GM19438 (cell line): ENCODE measurements around the gene ACTL8.

Experiments used
- ATAC-seq: cut with Tn5 transposase; IDR thresholded peaks from one replicate; pipeline ENCODE4 v1.9.1; 2021; ENCODE audit warnings: low read depth; ENCODE audit not compliant: unreplicated experiment

ACTL8 gene

DNA sequence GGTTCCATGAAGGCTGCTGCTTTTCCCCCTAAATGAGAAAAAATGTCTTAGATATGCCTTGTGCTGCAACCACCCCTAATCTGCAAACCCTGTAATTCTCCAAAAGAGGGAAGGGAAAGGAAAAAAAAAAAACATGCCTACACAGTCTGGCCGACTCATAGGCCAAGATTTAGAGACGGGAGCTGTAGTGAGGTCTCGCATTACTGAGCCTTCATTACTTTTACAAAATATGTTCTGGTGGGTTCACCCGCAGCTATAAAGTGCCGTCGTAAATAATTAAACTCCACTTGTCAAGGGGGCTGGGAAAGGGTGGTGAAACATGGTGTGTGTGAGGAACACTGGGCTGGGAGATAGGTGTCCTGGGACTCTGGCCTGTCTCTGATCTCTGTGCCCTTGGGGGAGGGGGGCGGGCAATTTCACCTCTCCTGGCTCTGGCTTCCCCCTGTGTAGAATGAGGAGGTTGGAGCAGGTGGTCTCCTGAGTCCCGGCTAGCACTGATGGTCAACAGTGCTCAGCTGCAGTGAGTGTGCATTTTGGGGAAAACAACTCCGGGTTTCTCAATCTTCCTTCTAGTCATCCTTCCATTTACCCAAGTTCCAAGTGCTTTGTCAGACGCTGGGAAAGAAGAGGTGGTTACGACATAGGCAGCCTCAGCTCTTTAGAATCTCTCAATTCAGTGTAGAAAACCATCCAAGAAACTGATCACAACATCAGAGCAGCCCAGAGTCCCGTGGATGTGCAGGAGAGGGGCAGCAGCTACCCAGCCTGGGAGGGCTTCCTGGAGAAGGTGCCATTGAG is 82.3 kb downstream of the ACTL8 start:
- ATAC-seq: no peak

DNA sequence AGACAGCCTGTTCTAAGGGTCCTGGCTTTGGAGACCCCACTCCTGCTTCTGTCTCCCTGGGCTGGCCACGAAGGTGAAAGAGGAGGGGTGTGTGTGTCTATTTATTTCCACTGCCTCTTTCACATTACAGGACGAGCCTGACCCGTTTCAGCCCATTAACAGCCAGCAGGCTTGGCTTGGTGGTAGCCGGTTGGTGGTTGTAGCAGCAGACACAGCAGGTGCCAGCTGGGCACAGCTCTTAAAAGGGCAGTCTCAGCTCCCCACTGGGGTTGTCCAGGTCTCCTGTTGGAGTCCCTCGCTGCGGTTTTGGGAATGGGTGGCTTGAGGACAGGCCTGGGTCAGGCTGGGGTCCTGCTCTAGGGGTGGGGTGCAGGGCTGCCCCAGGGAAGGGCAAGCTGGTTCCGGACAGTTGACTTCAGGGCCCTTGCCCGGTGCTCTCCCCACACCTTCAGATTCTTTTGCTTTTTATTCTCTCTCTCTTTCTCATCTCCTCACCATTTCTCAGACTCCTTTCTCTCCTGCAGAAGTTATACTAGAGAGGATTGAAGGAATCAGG is 84.6 kb downstream of the ACTL8 start:
- ATAC-seq: no peak

DNA sequence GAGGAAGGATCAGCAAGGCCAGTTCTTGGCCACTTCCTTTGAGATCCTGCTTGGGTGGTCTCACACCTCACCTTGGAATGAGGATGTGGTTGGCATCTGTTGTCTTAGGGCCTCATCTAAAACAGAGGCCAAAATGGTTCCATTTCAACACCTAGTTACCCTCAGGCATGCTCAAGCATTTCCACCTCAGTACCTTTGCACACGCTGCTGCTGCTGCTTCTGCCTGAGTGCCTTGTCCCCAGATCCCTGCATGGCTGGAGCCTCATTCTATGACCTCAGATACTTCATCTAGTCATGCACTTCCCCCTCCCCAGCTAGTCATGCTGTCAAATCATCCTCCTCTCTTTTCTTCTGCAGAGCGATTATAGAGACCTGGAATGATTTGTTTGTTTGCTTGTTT is 86.8 kb downstream of the ACTL8 start:
- no peak for ATAC-seq

GRCh38 chr1:17842686-17843085 is 87.6 kb downstream of the ACTL8 start:
- no peak for ATAC-seq

DNA sequence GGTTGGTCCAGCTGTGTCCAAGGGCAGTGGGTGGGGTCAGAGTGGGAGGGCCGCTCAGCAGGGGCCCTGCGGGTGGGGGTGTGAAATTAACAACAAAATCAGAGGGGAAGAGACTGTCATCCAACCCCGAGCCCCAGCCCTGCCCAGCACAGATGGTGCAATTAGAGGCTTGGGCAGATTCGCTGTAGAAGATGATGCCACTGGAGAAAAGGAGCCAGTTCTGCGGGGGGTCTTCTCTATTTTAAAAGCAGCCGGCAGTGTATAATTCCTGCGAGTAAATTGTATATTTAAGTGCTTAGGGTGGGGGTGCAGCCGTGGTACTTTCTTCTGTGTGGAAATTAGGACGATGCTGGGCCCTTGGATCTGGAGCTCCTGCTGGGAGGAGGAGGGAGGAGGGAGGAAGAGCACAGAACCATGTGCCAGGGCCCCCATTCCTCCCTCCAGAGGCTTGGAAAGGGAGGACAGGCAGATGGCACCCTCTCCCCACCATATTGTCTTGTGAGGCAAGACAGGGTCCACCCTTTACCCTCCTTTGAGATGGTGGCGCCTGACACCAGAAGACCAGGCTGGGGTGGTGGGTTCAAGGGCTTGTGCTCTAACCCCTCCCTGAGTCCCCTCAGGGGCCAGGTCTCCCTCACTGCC is 89.2 kb downstream of the ACTL8 start:
- ATAC-seq: no peak

GRCh38 chr1:17845583-17845982 is 90.5 kb downstream of the ACTL8 start:
- ATAC-seq: no peak

GRCh38 chr1:17846341-17846740 is 91.2 kb downstream of the ACTL8 start:
- no peak for ATAC-seq

DNA sequence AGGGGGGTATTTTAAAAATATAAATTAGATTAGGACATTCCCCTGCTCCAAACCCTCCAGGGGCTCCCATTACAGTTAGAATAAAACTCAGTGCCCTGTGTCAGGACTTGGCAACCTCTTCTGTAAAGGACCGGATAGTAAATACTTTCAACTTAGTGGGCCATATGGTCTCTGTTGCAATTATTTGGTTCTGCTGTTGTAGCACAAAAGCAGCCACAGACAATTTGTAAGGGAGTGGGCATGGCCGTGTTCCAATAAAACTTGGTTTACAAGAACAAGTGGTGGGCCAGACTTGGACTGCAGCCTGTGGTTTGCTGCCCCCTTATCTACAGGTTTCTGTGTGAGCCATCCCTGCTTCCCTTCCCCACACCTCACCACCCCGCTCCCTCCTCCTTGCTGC is 92.0 kb downstream of the ACTL8 start:
- ATAC-seq: no peak

DNA sequence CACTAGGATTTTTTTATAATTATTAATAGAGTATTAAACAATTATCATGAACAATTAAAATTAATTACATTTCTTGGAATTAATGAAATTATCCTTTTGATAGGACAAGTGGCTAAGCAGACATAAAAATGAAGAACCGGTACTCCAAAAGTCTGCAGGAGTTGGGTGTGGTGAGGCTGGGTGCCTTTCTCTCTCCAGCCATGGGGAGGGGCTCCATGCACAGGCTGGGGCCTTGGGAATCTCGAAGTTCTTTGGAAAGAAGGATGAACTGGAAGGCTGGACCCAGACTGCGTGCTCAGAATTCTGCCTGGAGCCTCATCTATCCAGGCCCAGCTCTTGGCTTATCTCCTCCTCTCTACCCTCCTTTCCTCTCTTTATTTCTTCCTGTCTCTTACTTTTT is 94.1 kb downstream of the ACTL8 start:
- ATAC-seq: no peak

GRCh38 chr1:17851056-17851455 is 95.9 kb downstream of the ACTL8 start:
- no peak for ATAC-seq

- ATAC-seq: no peak
Observed at GRCh38 chr1:17852383-17852782, 97.2 kb downstream of the ACTL8 start.

- ATAC-seq: no peak
Observed at GRCh38 chr1:17853241-17853935, 98.3 kb downstream of the ACTL8 start.

GRCh38 chr1:17856496-17857108 is 101.5 kb downstream of the ACTL8 start:
- ATAC-seq: no peak

- no peak for ATAC-seq
Observed at GRCh38 chr1:17857109-17857499, 102.0 kb downstream of the ACTL8 start.

- ATAC-seq: no peak
Observed at GRCh38 chr1:17857996-17858395, 102.9 kb downstream of the ACTL8 start.

- ATAC-seq: no peak
Observed at GRCh38 chr1:17860812-17861211, 105.7 kb downstream of the ACTL8 start.

DNA sequence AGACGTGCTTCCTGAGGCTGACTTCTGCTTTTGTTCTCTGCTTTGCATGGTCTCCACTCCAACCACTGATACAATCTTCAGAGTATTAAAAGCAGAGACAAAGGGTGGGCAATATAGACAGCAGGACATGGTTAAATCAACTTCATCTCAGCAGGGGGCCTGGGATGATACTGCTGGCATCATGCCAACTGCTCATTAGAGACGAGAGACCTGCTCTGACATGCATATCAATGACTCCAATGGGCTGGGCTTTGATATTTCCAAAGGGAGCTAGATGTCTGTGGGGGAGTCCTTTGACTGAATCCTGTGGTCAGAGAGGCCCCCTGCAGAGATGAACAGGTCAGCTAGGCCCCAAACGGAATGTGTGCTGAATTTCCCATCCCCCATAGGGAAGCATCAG is 106.6 kb downstream of the ACTL8 start:
- no peak for ATAC-seq

DNA sequence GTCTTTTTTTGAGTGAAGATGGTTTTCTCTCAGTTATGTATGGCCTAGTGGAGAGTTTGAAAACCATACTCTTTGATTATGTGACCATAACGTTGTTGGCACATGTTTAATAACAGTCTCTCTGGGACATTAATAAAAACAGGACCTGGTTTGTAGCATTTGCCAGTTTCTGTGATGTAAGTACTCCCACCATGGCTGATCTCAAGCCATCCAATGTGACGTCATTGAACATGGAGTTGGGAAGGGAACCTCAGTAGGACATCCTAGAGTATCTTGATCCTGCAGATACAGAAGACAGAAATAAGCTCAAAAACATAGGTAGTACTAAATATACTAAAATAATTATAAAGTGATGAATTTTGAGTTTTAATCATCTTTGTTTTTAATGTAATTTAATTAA is 107.0 kb downstream of the ACTL8 start:
- no peak for ATAC-seq

- ATAC-seq: no peak
Observed at GRCh38 chr1:17865912-17866739, 111.0 kb downstream of the ACTL8 start.

DNA sequence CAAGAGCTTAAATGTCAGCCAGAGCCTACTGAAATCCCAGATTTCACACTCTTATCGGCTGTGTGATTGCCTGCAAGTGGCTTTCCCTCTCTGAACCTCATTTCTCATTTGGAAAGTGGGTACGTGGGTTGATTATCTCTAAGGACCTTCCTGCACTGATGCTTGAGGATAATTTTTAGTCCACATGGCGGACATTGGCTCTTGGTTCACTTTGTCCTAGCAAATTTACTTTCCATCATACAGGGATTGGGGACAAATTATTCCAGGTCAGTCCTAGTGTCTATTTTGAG is 111.6 kb downstream of the ACTL8 start:
- ATAC-seq: no peak
